ENCODE measurements around the gene RHCG.

RHCG gene

GRCh38 chr15:89496155-89497098 is at the start of gene RHCG:
Gene RHCG, minus strand, starts transcription at chr15:89496583. Its CDS starts 39 bp downstream, at chr15:89496544.
- in situ Hi-C loops (cut with HindIII; ENCODE audit: low sequenced_read_pairs): no loop called here

DNA sequence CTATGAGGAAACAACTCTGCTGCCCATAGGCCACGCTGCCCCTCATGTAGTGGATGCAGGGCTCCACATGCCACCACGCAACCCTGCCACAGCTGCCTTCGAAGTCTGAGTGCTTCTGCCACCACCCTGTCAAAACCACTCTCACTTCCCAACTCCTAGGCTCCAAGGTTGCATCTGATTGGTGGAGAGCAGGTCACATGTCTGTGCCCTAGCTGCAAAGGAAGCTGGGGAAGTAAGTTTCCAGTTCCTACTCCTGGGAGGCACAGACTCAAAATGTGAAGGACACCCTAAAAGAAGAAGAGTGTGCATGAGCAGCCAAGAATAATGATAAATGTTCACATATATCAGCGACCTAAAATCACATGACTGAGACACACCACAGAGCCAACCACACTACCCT is 47.0 kb upstream of the RHCG start:
- in situ Hi-C loops (cut with HindIII; ENCODE audit: low sequenced_read_pairs): no loop called here

- in situ Hi-C loops (cut with HindIII; ENCODE audit: low sequenced_read_pairs): no loop called here
Observed at GRCh38 chr15:89542369-89542768, 46.0 kb upstream of the RHCG start.

GRCh38 chr15:89539027-89539426 is 42.6 kb upstream of the RHCG start:
- in situ Hi-C loops (cut with HindIII; ENCODE audit: low sequenced_read_pairs): no loop called here

- in situ Hi-C loops (cut with HindIII; ENCODE audit: low sequenced_read_pairs): loop anchor here (5.0 kb wide), 1 partner anchor 97 kb away; no protein-coding TSS in a partner anchor
Observed at GRCh38 chr15:89533861-89534544, 37.6 kb upstream of the RHCG start.

GRCh38 chr15:89531796-89532537 is 35.6 kb upstream of the RHCG start:
- in situ Hi-C loops (cut with HindIII; ENCODE audit: low sequenced_read_pairs): loop anchor here (5.0 kb wide), 1 partner anchor 95 kb away; no protein-coding TSS in a partner anchor

GRCh38 chr15:89530976-89531375 is 34.6 kb upstream of the RHCG start:
- in situ Hi-C loops (cut with HindIII; ENCODE audit: low sequenced_read_pairs): loop anchor here (5.0 kb wide), 1 partner anchor 94 kb away; no protein-coding TSS in a partner anchor

DNA sequence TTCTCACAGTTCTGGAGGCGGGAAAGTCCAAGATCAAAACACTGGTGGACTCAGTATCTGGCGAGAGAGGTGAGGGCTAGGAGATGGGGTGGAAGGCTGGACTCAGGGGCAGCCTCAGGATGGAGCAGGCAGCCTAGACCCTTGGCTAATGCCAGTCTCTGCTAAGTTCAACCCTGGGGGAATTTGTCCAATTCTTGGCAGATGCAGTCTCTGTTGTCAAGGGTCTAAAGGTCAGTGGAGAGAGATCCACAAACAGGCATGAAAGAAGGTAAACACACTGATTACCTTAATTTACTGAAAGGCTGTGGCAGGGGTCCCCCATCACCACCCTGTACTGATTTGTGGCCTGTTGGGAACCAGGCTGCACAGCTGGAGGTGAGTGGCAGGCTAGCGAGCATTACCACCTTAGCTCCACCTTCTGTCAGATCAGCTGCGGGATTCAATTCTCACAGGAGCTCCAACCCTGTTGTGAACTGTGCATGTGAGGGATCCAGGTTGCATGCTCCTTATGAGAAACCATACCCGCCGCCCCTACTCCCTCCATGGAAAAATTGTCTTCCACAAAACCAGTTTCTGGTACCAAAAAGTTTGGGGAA is 32.5 kb upstream of the RHCG start:
- in situ Hi-C loops (cut with HindIII; ENCODE audit: low sequenced_read_pairs): no loop called here

- in situ Hi-C loops (cut with HindIII; ENCODE audit: low sequenced_read_pairs): no loop called here
Observed at GRCh38 chr15:89526601-89527441, 30.4 kb upstream of the RHCG start.

GRCh38 chr15:89526181-89526580 is 29.8 kb upstream of the RHCG start:
- in situ Hi-C loops (cut with HindIII; ENCODE audit: low sequenced_read_pairs): no loop called here

GRCh38 chr15:89524184-89524583 is 27.8 kb upstream of the RHCG start:
- in situ Hi-C loops (cut with HindIII; ENCODE audit: low sequenced_read_pairs): no loop called here

DNA sequence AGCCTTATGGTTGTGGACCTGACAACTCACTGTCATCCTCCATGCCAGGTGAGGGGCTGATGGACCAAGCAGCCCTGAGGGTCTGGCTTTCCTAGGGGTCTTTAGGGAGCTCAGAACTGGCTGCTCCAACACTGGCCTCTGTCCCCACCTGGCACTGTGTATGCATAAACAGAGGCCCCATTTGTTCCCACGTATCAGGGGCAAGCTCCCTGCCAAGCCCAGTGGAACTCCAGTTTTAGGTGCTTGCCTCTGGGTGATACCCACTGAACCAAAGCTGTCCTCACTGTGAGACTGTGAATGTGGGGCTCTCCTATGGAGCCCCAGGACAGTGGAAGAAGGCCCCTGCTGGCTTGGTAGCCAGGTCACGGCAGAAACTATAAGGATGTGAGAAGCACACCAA is 26.7 kb upstream of the RHCG start:
- in situ Hi-C loops (cut with HindIII; ENCODE audit: low sequenced_read_pairs): no loop called here

DNA sequence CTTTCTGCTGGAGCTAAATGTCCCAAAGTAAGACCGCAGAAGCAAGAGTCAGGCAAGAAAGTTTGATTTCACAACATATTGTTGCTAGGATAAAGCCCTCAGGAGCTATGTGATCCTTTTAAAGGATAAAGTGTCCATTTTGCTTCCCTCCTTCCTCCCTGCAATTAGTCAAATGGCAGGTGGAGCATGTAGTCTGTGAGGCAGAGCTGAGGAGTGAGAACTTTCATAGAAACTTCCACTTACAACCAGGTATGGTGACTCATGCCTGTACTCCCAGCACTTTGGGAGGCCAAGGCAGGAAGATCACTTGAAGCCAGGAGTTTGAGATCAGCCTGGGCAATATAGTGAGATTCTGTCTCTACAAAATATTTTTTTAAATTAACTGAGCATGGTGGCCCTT is 25.2 kb upstream of the RHCG start:
- in situ Hi-C loops (cut with HindIII; ENCODE audit: low sequenced_read_pairs): no loop called here

GRCh38 chr15:89515477-89515876 is 19.1 kb upstream of the RHCG start:
- in situ Hi-C loops (cut with HindIII; ENCODE audit: low sequenced_read_pairs): no loop called here

DNA sequence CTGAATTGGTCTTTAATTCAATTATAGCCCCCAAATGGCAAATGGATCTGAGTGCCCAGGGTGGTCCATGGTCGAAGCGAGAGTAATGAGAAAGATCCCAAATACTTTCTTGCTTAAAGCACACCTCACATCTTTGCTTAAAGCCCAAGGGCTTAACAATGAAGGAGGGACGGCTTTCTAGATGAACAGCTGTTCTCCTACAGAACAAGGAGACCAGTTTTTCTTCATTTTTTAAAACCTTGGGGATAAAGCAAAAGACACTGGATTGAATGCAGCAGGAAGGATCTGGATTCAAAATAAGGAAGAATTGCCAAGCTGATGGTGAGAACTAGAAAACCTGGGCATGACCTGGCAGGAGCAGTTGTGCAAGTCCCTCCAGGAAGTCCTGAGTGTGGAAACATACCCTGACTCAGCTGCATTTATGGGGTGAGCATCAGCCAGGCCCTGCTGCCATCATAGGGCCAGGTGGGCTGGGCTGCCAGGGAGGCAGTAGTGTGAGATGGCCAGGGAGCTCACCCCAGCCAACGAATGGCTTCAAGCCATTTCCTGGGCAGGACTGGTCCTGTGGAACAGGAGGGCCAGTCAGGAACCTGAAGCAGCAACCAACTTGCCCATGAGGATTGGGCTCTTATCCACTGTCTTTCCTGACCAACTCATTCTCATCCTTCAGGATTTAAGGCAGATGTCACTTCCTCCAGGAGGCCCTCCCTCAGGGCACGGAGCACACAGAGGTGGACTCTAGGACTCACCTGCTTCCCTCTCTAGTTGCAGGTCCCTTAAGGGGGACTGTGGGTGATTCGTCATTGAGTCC is 18.4 kb upstream of the RHCG start:
- in situ Hi-C loops (cut with HindIII; ENCODE audit: low sequenced_read_pairs): no loop called here

DNA sequence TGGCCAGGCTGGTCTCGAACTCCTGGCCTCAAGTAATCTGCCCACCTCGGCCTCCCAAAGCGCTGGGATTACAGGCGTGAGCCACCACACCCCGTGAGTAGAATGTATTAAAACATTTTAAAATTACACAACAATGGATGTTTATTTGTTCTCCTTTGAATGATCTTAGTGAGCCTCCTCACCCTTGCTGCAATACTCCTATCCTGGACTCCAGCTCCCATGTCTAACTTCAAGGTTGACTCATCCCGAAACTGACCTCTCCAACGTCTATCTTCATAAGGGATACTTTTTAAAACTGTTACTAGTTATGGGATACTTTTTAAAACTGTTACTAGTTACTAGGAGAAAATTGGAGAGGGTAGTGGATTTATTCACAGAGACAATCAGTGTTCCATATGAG is 17.8 kb upstream of the RHCG start:
- in situ Hi-C loops (cut with HindIII; ENCODE audit: low sequenced_read_pairs): no loop called here

DNA sequence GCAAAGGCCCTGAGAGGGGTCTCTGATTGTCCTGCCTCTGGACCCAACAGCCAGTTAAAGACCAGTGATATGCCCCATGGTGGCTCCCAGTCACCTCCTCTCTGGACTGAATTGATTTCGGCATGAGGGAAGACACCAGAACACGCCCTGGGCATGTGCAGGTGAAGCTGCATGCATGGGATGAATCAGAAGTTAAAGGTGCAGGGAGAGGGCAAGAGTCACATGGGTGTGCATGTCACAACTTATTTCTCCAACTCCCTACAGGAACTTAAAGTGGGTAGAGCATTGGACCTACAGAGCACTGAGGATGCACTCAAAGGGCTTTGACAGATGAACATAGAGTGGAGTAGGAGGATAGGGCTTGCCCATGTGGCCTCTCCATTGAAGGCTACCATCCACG is 16.9 kb upstream of the RHCG start:
- in situ Hi-C loops (cut with HindIII; ENCODE audit: low sequenced_read_pairs): no loop called here

- in situ Hi-C loops (cut with HindIII; ENCODE audit: low sequenced_read_pairs): no loop called here
Observed at GRCh38 chr15:89512631-89513030, 16.2 kb upstream of the RHCG start.

- in situ Hi-C loops (cut with HindIII; ENCODE audit: low sequenced_read_pairs): no loop called here
Observed at GRCh38 chr15:89506026-89506686, 9.8 kb upstream of the RHCG start.

Data from endothelial cell of hepatic sinusoid (primary cell).